HG02623 (cell line): ENCODE data around the gene NEK2.
"Not testable (repeated sequence)": the region's sequence is repeated elsewhere in the genome, so short reads cannot be mapped to it uniquely, and the experiment has no call there.

Source experiments
- ATAC-seq: cut with Tn5 transposase; IDR thresholded peaks from one replicate; pipeline ENCODE4 v1.9.1; 2021; ENCODE audit warnings: moderate library complexity; ENCODE audit not compliant: unreplicated experiment

The NEK2 gene

DNA sequence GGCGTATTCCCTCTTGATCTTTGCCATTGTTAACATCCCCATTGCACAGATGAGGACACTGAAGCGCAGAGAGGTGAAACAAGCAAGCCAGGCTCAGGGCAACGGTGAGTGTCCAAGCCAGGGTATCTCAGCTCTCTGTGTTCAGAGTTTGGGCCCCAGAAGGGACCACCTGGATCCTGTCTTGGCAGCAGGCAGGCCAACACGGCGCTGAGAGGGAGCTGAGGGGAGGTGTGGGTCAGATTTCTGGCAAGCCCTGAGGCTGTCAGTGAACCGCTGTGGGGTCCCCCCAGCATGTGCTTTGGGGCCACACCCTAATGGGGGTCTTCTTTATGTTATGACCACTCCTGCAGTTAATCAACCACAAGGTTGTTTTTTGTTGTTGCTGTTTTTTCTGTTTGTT lies 23.1 kb downstream of the NEK2 start:
- no peak for ATAC-seq

DNA sequence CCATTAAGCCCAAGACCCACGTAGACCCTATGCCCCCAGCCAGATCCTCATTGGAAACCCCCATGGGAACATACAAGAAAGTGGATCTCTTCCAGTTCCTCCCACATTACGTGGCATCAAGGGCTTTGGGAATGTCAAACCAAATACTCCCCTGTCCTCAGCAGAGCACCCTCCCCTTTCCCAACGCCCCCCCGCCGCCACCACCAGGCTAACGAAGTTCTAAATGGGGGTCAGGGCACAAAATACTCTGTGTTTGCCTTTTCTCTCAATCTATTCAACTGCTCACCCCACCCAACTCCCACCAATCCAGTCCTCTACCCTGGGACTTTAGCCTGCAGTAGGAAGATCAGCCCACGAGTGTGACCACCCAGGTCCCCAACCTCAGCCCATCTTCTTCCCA lies 24.5 kb downstream of the NEK2 start:
- no peak for ATAC-seq

DNA sequence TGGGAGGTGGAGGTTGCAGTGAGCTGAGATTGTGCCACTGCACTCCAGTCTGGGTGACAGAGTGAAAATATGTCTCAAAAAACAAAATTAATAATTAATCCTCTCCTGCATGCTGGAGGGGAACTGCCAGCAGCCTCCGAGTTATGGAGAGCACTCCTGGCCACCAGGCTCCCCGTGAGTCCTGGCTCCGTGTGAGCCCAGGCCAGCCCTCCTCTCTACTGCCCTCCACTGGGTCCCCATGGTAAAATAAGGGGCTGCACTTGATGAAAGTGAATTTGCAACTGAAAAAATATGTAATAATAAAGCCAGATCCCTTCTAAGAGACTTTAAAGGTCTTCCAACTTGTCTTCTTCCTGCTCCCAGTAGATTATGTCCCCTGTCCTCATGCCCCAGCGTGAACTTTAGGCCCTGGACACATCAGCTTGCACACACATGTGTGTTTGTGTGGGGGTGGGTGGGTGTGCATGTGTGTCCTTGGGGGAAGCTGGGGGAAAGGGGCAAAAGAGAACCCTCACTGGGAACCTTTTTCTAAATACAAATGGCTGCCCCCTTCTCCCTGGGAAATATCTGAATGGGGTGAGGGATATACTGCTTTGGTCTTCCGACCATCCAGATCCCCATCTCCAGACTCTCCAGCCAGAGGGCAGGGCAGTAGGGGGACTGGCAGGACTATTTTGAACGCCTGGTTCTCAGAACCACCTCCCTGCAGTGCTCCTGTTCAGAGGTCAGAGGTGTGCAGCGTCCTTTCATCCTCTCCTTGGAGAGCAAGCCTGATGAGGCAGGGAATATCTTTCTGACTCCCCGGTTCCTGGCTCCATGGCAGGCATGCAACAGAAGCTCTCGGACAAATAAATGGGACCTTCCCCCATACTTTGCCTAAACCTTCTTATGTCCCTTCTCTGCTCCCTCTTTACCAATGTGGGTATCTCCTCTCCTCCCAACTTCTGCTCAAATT lies 26.2 kb downstream of the NEK2 start:
- no peak for ATAC-seq

DNA sequence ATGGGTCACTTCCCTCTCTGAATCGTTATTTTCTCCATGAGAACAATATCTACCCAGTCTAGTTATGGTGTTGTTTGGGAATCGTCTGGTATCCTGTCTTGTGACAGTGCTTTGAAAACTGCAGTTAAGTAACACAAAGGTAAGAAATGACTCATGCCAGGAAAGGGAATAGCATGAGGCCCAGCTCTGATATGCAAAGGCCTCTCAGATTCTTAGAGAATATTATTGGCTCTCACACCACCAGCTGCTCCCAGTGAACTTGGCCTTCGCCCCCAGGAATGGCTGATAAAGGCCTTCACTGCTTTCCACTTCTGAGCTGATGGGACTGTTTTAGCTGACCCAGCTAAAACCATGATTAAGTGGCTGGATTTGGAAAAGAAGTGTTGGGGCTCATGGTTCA lies 27.1 kb downstream of the NEK2 start:
- ATAC-seq: no peak

DNA sequence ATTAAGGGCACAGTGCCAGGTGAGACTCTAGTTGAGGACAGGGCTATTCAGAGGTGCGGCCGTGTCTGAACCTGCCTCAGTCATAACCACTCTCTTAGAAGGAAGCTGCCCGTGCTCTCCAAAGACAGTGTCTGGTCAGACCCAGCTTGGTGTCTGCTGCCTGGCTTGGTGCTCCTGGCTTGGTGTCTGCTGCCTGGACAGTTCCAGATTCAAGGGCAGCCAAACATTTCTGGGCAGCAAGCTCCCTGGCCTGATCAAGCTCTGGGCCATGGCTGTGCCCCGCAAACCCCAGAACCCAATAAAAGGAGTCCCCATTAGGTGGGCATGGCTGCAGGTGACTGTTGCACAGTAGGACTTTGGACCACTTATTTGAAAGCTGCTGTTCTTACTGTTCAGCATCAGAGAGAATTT lies 27.7 kb downstream of the NEK2 start:
- no peak for ATAC-seq

DNA sequence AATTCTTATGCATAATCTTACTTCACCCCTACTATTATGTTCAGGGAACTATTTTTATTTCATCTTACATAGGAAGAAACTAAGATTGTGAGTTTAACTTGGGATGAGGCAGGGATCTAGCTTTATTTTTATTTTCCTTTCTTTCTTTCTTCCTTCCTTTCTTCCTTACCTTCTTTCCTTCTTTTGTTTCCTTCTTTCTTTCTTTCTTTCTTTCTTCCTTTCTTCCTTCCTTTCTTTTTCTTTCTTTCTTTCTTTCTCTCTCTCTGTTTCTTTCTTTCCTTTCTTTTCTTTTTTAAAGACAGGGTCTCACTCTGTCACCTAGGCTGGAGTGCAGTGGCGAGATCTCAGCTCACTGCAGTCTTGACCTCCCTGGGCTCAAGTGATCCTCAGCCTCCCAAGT lies 28.9 kb downstream of the NEK2 start:
- no peak for ATAC-seq

DNA sequence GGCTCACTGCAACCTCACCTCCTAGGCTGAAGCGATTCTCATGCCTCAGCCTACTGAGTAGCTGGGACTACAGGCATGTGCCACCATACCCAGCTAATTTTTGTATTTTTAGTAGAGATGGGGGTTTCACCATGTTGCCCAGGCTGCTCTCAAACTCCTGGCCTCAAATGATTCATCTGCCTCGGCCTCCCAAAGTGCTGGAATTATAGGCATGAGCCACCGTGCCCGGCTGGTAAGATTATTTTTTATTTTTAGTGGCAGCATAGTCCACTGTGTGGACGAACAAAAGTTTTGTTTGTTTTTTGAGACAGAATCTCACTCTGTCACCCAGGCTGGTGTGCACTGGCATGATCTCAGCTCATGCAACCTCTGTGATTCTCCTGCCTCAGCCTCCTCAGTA lies 29.8 kb downstream of the NEK2 start:
- ATAC-seq: not testable (repeated sequence)

DNA sequence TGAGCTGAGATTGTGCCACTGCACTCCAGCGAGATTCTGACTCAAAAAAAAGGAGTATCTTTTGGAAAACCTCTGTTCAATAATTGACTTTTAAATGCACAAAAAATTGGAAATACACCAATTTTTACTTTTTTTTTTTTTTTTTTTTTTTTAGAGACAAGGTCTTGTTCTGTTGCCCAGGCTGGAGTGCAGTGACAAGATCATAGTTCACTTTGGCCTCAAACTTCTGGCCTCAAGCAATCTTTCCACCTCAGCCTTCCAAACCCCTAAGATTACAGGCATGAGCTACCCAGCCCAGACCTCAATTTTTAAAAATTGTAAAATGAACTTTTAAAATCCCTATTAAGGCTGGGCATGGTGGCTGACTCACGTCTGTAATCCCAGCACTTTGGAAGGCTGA lies 30.8 kb downstream of the NEK2 start:
- ATAC-seq: no peak

DNA sequence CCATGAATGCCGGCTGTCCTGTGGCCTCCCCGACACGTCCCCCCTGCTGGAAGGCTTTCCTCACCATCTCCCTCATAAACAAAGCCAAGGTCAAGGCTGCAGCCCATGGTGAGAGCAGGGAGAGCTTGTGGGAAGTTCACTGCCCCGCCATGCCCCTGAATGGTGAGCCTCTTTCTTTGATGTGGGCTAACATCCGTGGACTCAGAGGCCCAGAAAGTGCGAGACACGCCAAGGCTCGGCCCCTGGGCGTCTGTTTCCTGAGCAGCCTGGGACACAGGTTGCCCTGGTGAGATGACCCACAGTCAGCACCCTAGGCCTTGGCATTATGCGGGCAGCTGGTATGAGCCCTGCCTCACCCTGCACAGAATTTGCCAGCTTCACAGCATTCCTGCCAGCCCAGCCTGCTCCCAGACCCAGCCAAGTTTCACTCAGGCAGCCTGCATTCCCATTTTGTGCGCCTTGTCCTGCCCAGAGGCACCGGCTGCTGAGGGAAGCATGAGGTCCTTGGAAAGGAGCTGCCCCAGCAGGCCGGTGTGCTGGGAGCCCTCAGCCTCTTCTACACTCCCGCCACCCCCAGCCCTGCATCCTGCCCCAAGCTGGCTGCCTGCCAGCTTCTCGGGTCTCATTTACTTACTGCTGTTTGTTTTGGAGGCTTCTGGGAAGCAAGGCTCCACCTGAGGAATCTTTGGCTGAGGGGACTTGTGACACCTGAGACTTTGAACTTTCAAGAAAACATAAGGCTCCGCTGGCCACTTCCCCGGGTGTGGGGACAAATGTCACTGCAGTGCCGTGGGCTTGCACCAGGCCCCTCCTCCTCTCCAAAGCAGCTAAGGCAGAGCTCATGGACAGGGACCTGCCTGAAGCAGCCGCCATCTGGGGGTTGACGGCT lies 31.9 kb downstream of the NEK2 start:
- no peak for ATAC-seq

DNA sequence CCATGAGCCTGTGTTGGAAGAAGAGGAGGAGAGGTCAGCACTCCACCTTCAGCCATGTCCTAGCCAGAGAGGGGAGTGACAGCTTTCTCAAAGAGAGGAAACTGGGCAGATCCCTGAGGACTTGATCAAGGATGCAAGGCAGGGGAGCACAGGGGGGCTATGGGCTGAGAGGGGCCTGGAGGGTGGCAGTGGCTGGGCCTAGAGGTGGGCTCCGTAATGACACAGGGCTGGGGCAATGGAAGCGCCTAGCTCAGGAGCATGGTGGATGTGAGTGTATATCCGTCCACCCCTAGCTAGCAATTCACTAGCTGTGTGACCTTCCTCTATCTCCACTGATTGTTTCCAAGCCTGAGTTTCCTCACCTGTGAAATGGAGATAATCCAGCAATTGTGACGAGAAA lies 32.6 kb downstream of the NEK2 start:
- ATAC-seq: no peak

DNA sequence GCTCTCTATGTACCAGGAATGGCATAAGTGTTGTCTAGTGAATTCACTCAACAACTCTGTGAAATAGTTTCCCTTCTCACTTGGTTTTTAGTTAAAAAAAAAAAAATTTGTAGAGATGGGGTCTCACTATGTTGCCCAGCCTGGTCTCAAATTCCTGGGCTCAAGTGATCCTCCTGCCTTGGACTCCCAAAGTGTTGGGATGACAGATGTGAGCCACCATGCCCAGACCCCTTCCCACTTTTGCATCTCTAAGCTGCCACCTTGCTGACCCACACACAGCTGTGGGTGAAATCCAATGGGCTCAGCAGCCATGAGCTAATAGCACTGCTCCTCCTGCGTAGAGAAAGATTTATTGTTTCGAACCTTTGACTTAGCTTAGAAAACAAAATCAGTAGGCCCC lies 33.5 kb downstream of the NEK2 start:
- ATAC-seq: no peak

DNA sequence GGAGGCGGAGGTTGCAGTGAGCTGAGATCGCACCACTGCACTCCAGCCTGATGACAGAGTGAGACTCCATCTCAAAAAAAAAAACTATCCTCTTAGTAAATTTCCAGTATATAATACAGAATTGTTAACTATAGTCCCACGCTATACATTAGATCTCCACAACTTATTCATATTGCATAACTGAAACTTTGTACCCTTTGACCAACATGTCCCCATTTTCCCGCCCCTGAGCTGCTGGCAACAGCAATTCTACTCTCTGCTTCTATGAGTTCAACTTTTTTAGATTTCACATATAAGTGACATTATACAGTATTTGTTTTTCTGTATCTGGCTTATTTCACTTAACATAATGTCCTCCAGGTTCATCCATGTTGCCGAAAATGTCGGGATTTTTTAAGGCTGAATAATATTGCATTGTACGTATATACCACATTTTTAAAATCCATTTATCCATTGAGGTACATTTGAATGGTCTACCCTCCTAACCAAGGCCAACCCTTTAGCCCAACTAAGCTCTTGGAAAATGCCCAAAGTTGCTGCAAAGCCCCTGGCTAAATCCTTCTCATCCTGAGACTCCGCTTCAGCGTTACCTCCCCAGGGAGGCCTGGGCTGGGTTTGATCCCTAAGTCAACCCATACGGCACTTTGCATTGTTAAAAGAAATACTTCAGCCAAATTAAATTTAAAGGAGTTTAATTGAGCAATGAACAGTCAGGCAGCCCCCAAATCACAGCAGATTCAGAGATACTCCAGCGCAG lies 34.2 kb downstream of the NEK2 start:
- ATAC-seq: no peak

DNA sequence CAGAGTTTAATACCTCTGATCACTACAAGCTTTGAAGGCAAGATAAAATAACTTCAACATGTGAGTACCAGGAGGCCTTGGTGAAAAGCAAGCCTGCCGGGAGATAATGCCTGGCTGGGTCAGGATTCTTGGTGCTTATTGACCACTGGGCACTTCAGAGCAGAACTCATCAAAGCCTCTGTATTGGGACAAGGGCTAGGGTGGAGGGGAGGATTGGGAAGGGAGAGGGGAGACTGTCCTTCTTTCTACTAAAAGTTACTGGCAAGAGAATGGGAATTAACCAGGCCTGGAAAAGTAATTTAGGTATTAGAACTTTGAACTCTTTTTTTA lies 35.2 kb downstream of the NEK2 start:
- no peak for ATAC-seq

DNA sequence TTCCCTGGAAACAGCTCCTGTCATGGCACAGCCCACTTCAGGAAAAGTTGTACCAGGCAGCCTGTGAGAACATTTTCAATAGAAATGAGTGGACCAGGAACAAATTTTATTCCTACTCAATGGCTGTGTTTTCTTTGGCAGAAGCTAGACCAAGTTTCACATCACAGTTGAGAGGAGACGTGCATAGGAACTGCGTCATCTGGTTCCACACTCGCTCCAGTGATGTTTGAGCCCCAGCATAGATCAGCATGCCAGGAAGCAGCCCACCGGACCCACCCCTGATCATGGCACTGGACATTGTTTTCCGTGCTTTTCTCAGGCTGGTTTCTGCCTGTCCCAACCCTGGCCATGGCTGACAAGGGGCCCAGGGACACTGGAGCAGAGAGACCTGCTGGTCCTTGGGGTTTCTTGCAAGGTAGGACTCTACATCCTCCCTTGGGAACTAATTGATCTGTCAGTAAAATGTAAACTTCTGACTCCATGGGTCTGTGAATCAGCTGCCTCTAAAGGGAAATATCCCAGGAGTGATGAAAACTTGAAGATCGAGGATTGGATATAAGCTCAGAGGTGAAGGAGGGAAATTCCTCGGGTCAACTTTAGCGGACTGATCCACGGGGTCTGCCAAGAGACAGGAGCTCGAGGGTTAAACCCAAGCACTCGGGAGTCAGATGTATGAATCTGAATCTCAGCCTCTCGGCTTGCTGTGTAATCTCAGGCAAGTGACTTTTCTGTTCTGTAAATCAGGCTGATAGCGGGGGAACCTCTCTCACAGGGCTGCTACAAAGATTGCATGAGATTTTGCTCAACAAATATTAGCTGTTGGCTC lies 35.7 kb downstream of the NEK2 start:
- no peak for ATAC-seq

DNA sequence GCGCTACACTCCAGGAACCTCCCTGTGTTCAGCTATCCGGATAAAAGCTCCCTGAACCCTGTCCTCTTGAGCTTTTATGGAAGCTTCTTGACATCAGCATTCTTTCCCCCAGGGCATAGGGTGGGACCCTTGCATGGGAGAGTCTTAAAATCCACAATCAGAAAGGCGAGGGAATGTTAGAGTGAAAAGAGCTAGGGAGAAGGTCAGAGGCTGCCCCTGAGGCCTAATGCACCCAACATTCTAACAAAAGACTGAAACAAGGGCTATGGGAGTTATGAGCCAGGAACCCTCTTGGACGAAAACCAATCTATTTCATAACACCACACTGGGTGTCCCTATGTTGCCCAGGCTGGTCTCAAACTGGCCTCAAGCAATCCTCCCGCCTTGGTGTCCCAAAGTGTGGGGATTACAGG lies 36.7 kb downstream of the NEK2 start:
- ATAC-seq: no peak

DNA sequence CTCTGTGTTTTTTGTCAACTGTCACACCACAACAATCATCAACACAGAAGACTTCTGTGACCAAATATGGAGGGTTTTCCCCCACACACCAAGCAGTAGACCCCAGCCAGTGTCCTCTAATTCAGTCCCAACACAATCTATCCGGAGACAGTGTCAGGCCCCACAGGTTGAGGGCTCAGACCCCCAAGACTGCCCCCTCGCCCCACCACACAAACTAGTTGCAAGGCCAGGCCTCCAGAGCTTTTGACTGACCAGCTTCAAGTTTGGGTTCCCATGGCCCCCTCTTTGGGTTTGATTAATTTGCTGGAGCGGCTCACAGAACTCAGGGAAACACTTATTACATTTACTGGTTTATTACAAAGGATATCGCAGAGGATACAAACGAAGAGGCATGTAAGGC lies 37.2 kb downstream of the NEK2 start:
- no peak for ATAC-seq

DNA sequence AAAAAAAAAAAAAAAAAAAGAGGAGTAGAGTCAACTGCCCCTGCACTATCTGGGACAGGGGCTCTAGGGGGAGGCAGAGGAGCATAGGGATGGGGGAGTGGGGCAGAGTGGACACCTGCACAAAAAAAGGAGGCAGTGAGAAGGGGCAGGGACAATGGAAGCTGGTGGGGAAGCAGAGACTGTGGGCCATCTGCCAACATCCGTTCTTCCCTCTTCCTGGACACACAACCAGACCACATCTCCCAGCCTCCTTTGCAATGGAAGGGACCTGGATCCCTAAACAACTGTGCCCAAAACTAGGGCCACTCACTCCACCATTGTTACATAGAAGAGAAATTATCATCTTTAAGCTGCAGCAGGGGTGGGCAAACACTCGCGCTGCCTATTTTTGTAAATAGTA lies 38.4 kb downstream of the NEK2 start:
- ATAC-seq: no peak

DNA sequence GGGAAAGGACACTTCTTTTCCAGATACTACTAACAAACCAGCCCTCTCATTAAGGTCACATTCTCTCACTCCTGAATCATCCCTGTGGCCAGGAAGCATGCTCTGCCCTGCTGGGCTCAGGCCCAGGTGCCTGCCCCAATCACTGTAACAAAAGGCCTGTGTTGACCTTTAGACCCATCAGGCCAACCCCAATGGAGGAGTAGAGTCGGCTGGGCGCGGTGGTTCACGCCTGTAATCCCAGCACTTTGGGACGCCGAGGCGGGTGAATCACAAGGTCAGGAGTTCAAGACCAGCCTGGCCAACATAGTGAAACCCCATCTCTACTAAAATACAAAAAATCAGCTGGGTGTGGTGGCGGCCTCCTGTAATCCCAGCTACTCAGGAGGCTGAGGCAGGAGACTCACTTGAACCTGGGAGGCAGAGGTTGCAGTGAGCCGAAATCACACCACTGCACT lies 38.8 kb downstream of the NEK2 start:
- ATAC-seq: not testable (repeated sequence)

DNA sequence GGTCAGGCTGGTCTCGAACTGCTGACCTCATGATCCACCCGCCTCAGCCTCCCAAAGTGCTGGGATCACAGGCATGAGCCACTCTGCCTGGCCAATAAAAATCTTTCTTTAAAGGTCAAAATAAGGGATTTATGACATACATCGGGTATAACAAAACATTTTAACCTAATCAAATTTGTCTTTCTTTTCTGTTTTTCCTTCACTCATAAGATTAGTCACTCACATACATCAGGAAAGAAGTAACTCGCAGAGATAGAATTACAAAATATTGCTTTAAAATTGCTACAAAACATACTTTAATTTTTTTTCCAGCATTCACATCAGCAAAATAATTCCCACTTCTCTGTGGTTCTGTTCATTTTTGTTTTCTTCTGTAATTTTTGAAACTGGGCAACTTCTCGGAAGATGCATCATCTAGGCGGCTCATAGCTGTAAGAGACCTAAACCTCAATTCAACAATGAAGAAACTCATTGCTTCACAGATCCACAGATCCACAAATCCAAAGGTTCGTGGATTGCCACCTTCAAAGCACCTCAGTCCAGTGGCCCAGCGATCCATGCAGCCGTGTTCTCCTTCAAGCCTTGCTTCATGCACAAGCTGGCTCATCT lies 39.7 kb downstream of the NEK2 start:
- ATAC-seq: no peak

DNA sequence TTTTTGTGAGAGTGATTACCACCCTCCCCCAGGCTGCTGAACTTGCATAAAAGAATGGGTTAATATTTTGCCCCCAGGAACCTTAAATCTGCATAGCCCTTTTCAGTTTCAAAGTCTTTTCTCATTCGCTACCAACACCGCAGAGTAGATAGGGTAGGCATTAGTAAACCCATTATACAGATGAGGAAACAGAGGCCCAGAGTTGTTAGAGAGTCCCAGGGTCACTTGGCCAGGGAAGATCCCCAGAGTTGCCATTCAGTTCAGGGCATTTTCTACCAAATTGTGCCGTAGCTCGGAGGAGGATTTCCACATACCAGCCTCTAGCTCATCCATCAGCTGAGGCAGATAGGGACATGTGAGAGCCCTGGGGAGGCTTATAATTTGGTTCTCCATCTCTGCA lies 40.5 kb downstream of the NEK2 start:
- ATAC-seq: no peak
